ENCODE measurements around the gene SPTBN4.

- TF ChIP-seq CTCF (conservative IDR thresholded peaks at IDR 0.05; ENCODE audit: low read depth, low read length) = no peak
- no peak for TF ChIP-seq EZH2 (IDR thresholded peaks at IDR 0.05; ENCODE audit: low read length, unreplicated experiment)
Observed at GRCh38 chr19:40586611-40587010, 119.8 kb downstream of the SPTBN4 start.
